Right lobe of liver (tissue), 6 donors: Measurements from ENCODE around the gene CHM. TPM values are rescaled to one million over a fixed set of nuclear protein-coding genes. Genes with fewer than 3 reads are reported as not detected.
"Not testable (repeated sequence)": the region's sequence is repeated elsewhere in the genome, so short reads cannot be mapped to it uniquely, and the experiment has no call there.

ENCODE experiments used
- ATAC-seq, 4 donors: fragments of 200-7000 bp; cut with Tn5 transposase; one replicate each; pipeline ENCODE4 v1.9.1; 2020; ENCODE audit warnings: mild to moderate bottlenecking in 4 of 4, moderate library complexity in 4 of 4
- DNase-seq, 3 donors: peaks; one replicate each; pipeline ENCODE4 v3.0.0-alpha.2; 2020
- H3K27ac ChIP-seq, 3 donors: fragments of 200-600 bp; one replicate each; pipeline ENCODE4 v1.8.0; 2022
- H3K27me3 ChIP-seq, 2 donors: fragments of 200-600 bp; one replicate each; pipeline ENCODE4 v1.8.0; 2022
- H3K36me3 ChIP-seq, 4 donors: fragments of 200-600 bp; sonication (generic) in 1 of 4; one replicate each; pipeline versions ENCODE4 v1.5.1 to v1.8.0; 2017 to 2022; ENCODE audit warnings: control low read depth in 1 of 4
- H3K4me1 ChIP-seq, 4 donors: fragments of 200-600 bp; sonication (generic) in 1 of 4; one replicate each; pipeline versions ENCODE4 v1.5.1 to v1.8.0; 2017 to 2022; ENCODE audit warnings: control low read depth in 1 of 4
- H3K4me3 ChIP-seq, 3 donors: fragments of 200-600 bp; one replicate each; pipeline ENCODE4 v1.8.0; 2022
- H3K9me3 ChIP-seq, 4 donors: fragments of 200-600 bp; sonication (generic) in 1 of 4; one replicate each; pipeline versions ENCODE4 v1.5.1 to v1.8.0; 2017 to 2022; ENCODE audit warnings: control low read depth in 1 of 4
- CTCF ChIP-seq, 4 donors: fragments of 200-600 bp in 3 of 4; fragments of 450-650 bp in 1 of 4; IDR thresholded peaks; one replicate each; pipeline versions ENCODE4 v1.5.1 to v1.8.0; 2016 to 2022; ENCODE audit warnings: antibody characterized with exemption in 4 of 4, mild to moderate bottlenecking in 2 of 4
- POLR2A ChIP-seq: fragments of 450-650 bp; IDR thresholded peaks from one replicate; pipeline ENCODE4 v1.6.1; 2017; ENCODE audit warnings: antibody characterized with exemption, mild to moderate bottlenecking
- WGBS: methylation state at CpG from one replicate; pipeline ENCODE4 v1.1.6; 2018; ENCODE audit warnings: low coverage, low lambda C conversion rate; ENCODE audit not compliant: insufficient coverage; ENCODE audit errors: missing lambda C conversion rate; 5-methylcytosine and 5-hydroxymethylcytosine counted together
- intact Hi-C, 2 donors: fragments of 100-400 bp; cut with DNase I; formaldehyde crosslinking; loops; one replicate each; pipeline versions ENCODE4 v1.11.2 to v1.14.1; 2022
- total RNA-seq, 6 experiments: library from RNA; depleted of rRNA in 2 of 6; stranded (reverse); fragments of >200 nt in 2 of 6; fragmentation: NEBNext Ultra II Directional in 3 of 6; extraction: Animal tissue kit (Norgen Biotek cat#: 25700) in 3 of 6; gene quantifications; one replicate each; pipeline versions ENCODE4 v1.1.0 to v1.2.4, GENCODE V29; 2016 to 2023
- donor health status: DM: no; HTN: yes; CAD: no.
- donor health status: DM: no; HTN: no; CAD: no.
- donor health status: DM: no; HTN: no; CAD: no.
- donor health status: DM: no; HTN: yes; CAD: no.
- donor health status: DM: no; HTN: yes; CAD: no.

Gene CHM
- total RNA-seq, 6 experiments from 2014 or later, result 8.1 to 13.6 (median 9.1) TPM

GRCh38 chrX:85963736-85964135 is 83.6 kb downstream of the CHM start:
- H3K4me1 ChIP-seq, result no peaks in the 10 kb centered on the region
- intact Hi-C loops, result no loop called here
- no peaks in the 10 kb centered on the region for H3K9me3 ChIP-seq
- H3K27me3 ChIP-seq, result no peaks in the 10 kb centered on the region
- no peak overlapping the region for H3K27ac ChIP-seq
- peak in 1 of 4 donors; percentile 45 for ATAC-seq
- TF ChIP-seq POLR2A (no peak), CTCF (IDR thresholded peaks at IDR 0.05) (no peak)
- 57% methylated on average over 5 of the region's 5 CpGs for WGBS
- no peak overlapping the region for H3K4me3 ChIP-seq
- H3K36me3 ChIP-seq, result no peaks in the 10 kb centered on the region
- no peak for DNase-seq

- intact Hi-C loops, result no loop called here
- DNase-seq, result no peak
- H3K27me3 ChIP-seq, result no peaks in the 10 kb centered on the region
- no peaks in the 10 kb centered on the region for H3K9me3 ChIP-seq
- H3K27ac ChIP-seq, result no peak overlapping the region
- 72% methylated on average over 3 of the region's 3 CpGs for whole genome bisulfite sequencing
- TF ChIP-seq POLR2A, result no peak
- TF ChIP-seq CTCF (IDR thresholded peaks at IDR 0.05), result no peak
- no peak for ATAC-seq
- H3K4me1 ChIP-seq, result no peaks in the 10 kb centered on the region
- no peak overlapping the region for H3K4me3 ChIP-seq
- H3K36me3 ChIP-seq, result no peaks in the 10 kb centered on the region
Observed at GRCh38 chrX:85955510-85955909, 91.8 kb downstream of the CHM start.

GRCh38 chrX:85944751-85945150 is 102.6 kb downstream of the CHM start:
- 55% methylated on average over 4 of the region's 4 CpGs for WGBS
- H3K36me3 ChIP-seq, DNase-seq, H3K9me3 ChIP-seq, H3K27me3 ChIP-seq, intact Hi-C loops, H3K27ac ChIP-seq, H3K4me1 ChIP-seq, ATAC-seq, H3K4me3 ChIP-seq: not testable (repeated sequence)

GRCh38 chrX:85941275-85941674 is 106.1 kb downstream of the CHM start:
- no peaks in the 10 kb centered on the region for H3K27me3 ChIP-seq
- intact Hi-C loops, result no loop called here
- TF ChIP-seq CTCF (IDR thresholded peaks at IDR 0.05), result no peak
- TF ChIP-seq POLR2A, result no peak
- 45% methylated on average over 1 of the region's 1 CpG for WGBS
- H3K36me3 ChIP-seq, result no peaks in the 10 kb centered on the region
- H3K27ac ChIP-seq, result no peak overlapping the region
- H3K9me3 ChIP-seq, result no peaks in the 10 kb centered on the region
- DNase-seq (no peak), ATAC-seq (no peak)
- no peaks in the 10 kb centered on the region for H3K4me1 ChIP-seq
- H3K4me3 ChIP-seq, result no peak overlapping the region

- H3K36me3 ChIP-seq, H3K4me1 ChIP-seq, ATAC-seq, H3K9me3 ChIP-seq, DNase-seq, H3K4me3 ChIP-seq, intact Hi-C loops, H3K27ac ChIP-seq, H3K27me3 ChIP-seq: not testable (repeated sequence)
- WGBS, result 36% methylated on average over 3 of the region's 3 CpGs
Observed at GRCh38 chrX:85939942-85940341, 107.4 kb downstream of the CHM start.

GRCh38 chrX:85934399-85934798 is 113.0 kb downstream of the CHM start:
- WGBS, result 68% methylated on average over 2 of the region's 2 CpGs
- H3K27ac ChIP-seq, H3K4me1 ChIP-seq, H3K9me3 ChIP-seq, intact Hi-C loops, H3K4me3 ChIP-seq, DNase-seq, H3K27me3 ChIP-seq, ATAC-seq, H3K36me3 ChIP-seq: not testable (repeated sequence)
